Ectodermal cell (in vitro differentiated cells): Measurements from ENCODE around the gene CNTNAP5.

Source experiments
- H3K27ac ChIP-seq: 2 replicates; pipeline ENCODE4 v1.7.0; 2013; ENCODE audit warnings: mild to moderate bottlenecking, low read depth, low read length; ENCODE audit not compliant: insufficient read depth, poor library complexity, severe bottlenecking
- H3K27me3 ChIP-seq: 2 replicates; pipeline ENCODE4 v1.7.0; 2013; ENCODE audit warnings: mild to moderate bottlenecking, low read length; ENCODE audit not compliant: insufficient read depth, control insufficient read depth, poor library complexity, severe bottlenecking
- H3K36me3 ChIP-seq: one replicate; pipeline ENCODE4 v1.7.0; 2013; ENCODE audit warnings: low read length; ENCODE audit not compliant: control insufficient read depth, insufficient read depth
- H3K4me1 ChIP-seq: one replicate; pipeline ENCODE4 v1.7.0; 2013; ENCODE audit warnings: low read length; ENCODE audit not compliant: control insufficient read depth, insufficient read depth
- H3K4me3 ChIP-seq: 2 replicates; pipeline ENCODE4 v1.7.0; 2013; ENCODE audit warnings: low read depth, low read length, control low read depth; ENCODE audit not compliant: insufficient read depth
- H3K9me3 ChIP-seq: 2 replicates; pipeline ENCODE4 v1.7.0; 2013; ENCODE audit warnings: mild to moderate bottlenecking, low read length, moderate library complexity; ENCODE audit not compliant: control insufficient read depth
- WGBS, 2 experiments: methylation state at CpG; one replicate each; pipeline ENCODE4 v1.1.7; 2013; ENCODE audit warnings: missing lambda C conversion rate in 2 of 2; 5-methylcytosine and 5-hydroxymethylcytosine counted together

Gene CNTNAP5

DNA sequence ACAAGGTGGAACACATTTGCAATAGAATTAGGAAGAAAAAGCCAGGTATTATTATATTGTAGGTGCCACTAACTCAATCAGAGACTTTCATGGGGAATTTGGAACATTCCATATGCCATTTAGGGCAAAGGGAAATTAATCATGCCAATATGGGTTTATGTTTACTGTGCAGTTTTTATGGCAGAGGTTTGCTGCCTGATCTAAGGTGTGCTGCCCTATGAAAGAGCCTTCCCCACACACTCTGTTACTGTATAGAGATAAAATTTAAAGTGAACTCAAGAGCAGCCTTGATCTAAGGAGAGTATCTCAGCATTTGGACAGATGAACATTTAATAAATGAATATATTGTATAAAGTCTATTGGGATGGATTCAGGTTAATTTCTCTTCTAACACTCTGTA, 771.6 kb downstream of the CNTNAP5 start:
- Histone ChIP-seq H3K4me1 (no peaks in the 10 kb centered on the region), H3K27me3 (no peaks in the 10 kb centered on the region), H3K27ac (no peak overlapping the region), H3K4me3 (no peak overlapping the region), H3K36me3 (no peaks in the 10 kb centered on the region), H3K9me3 (no peaks in the 10 kb centered on the region)

GRCh38 chr2:124797049-124797448, 772.0 kb downstream of the CNTNAP5 start:
- Histone ChIP-seq H3K27me3 (no peaks in the 10 kb centered on the region), H3K4me3 (no peak overlapping the region), H3K4me1 (no peaks in the 10 kb centered on the region), H3K9me3 (no peaks in the 10 kb centered on the region), H3K27ac (no peak overlapping the region), H3K36me3 (no peaks in the 10 kb centered on the region)
- 77 to 90% methylated on average over 2 of the region's 2 CpGs for WGBS, 2 experiments

- Histone ChIP-seq H3K4me3 (no peak overlapping the region), H3K36me3 (no peaks in the 10 kb centered on the region), H3K9me3 (no peaks in the 10 kb centered on the region), H3K27ac (no peak overlapping the region), H3K4me1 (no peaks in the 10 kb centered on the region), H3K27me3 (no peaks in the 10 kb centered on the region)
- WGBS, 2 experiments, result 94 to 100% methylated on average over 1 of the region's 1 CpG
These were observed 773.5 kb downstream of the CNTNAP5 start for GRCh38 chr2:124798551-124798950.

DNA sequence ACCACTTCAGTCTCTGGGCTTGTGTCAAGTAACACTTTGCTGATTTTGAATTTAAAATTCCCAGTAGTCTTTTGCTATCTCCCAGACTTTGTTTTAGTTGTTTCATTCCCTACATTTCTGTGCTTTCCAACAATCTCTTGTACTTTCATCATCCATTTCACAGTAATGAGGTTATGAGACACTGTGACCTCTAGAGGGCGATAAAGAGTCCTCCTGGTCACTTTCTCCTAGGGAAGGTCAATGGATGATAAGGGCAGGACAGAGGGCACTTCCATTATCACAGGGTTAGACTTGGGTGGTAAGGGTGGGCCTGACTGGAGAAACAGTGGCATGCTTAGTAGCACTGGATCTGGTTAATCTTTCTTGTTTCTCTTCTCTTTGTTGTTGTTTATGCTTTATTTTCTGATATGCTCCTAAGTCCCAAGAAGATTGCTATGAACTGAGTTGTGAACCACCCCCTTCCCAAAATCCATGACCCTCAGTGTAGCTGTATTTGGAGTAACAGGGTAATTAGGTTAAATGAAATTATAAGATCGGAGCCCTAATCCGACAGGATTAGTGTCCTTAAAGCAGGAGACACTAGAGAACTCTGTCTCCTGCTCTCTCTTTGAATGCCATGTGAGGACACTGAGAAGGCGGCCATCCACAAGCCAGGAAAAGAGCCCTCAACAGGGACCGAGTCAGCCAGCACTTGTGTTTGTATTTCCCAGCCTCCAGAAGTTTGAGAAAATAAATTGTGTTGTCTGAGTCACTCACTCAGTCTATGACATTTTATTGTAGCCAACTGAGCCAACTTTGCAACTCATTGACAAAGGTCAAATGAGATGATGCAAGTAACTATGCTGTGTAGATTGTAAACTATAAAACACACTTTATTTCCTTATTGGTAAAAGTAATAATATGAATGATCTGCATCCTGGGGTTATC, 779.2 kb downstream of the CNTNAP5 start:
- no peaks in the 10 kb centered on the region for H3K4me1 ChIP-seq
- H3K36me3 ChIP-seq, result no peaks in the 10 kb centered on the region
- WGBS, 2 experiments, result 61 to 68% methylated on average over 5 of the region's 5 CpGs
- no peaks in the 10 kb centered on the region for H3K27me3 ChIP-seq
- no peak overlapping the region for H3K4me3 ChIP-seq
- no peaks in the 10 kb centered on the region for H3K9me3 ChIP-seq
- H3K27ac ChIP-seq, result no peak overlapping the region

DNA sequence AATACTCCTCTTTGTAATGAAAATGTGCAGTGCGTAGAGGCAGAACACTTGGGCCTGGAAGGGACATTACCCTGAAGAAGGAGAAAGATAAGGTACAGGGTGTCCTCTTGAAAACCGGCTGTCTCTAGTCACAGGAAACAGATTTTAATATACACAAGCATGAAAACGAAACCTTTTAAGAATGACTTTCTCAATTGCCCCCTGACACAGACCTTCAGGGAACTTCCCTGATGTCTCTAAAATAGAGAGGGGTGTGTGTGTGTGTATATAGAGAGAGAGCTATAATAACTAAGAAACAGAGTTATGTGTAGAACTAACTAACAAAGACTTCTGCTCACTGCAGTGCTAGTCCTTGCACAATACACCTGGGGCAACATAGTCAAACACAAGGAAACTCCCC, 780.0 kb downstream of the CNTNAP5 start:
- Histone ChIP-seq H3K27ac (no peak overlapping the region), H3K9me3 (no peaks in the 10 kb centered on the region), H3K27me3 (no peaks in the 10 kb centered on the region), H3K4me1 (no peaks in the 10 kb centered on the region), H3K36me3 (no peaks in the 10 kb centered on the region), H3K4me3 (no peak overlapping the region)
- WGBS, 2 experiments, result 96 to 100% methylated on average over 1 to 3 of the region's 3 CpGs

GRCh38 chr2:124810132-124810531, 785.0 kb downstream of the CNTNAP5 start:
- no peak overlapping the region for H3K4me3 ChIP-seq
- no peaks in the 10 kb centered on the region for H3K36me3 ChIP-seq
- no peak overlapping the region for H3K27ac ChIP-seq
- peaks cover 2% of the 10 kb centered on the region for H3K9me3 ChIP-seq
- no peaks in the 10 kb centered on the region for H3K27me3 ChIP-seq
- 41 to 44% methylated on average over 4 of the region's 4 CpGs for WGBS, 2 experiments
- no peaks in the 10 kb centered on the region for H3K4me1 ChIP-seq

DNA sequence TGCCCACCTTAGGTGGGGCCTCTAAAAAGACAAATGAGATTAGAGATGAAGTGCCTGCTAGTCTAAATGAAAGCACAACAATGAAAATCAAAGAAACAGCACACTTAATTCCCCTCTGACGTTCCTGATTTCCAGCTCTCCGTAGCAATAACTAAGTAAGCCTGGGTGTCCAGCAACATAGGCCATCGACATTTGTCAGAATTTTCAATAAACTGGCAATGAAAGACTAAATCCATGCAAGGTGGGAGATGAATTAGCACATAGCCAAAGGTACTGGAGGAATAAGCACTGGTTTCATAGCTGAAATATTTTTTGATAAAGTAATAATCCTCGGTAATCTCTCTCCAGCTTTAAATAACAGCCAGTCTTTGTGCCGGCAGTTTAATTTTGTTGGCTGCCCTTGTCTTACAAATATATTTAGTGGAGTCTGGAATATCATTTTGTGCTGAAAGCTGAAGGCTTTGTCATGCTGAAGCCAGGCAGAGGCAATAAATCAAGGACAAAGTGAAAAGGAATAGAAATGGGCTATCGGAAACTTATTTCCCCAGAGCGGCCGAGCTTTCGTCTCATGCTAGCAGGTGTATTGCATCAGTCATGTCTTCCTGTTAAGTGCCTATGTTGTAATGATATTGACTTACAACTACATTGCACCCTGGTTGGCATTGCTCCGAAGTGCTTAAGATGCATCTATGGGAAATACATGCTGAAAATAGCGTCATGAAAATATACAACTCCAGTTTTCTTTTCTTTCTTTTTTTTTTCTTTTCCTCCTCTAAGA, 790.1 kb downstream of the CNTNAP5 start:
- WGBS, 2 experiments, result 95 to 96% methylated on average over 10 to 11 of the region's 11 CpGs
- Histone ChIP-seq H3K27me3 (no peaks in the 10 kb centered on the region), H3K4me1 (no peaks in the 10 kb centered on the region), H3K27ac (no peak overlapping the region), H3K9me3 (peaks cover 2% of the 10 kb centered on the region), H3K4me3 (no peak overlapping the region), H3K36me3 (no peaks in the 10 kb centered on the region)

GRCh38 chr2:124816007-124816406, 790.9 kb downstream of the CNTNAP5 start:
- peaks cover 2% of the 10 kb centered on the region for H3K9me3 ChIP-seq
- WGBS, 2 experiments, result 93 to 97% methylated on average over 2 of the region's 3 CpGs
- no peak overlapping the region for H3K27ac ChIP-seq

DNA sequence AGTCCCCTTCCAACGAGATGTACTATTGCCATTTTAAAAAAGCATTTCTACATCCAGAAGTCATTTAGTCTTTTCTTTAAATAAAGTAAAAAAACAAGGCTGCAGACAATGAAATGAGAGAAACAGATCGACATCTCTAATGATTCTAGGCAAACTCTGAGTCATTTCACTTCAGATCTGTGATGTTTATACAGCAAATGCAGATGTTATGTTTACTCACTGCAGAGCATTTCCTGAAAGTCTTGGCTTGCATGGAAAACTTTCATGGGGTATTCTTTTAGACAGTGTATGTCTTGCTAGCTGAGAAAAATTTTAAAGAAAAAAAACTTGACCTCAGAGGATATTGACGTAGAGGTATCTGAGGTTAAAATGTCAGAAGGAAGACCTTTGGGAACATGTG, 797.4 kb downstream of the CNTNAP5 start:
- Histone ChIP-seq H3K27me3 (no peaks in the 10 kb centered on the region), H3K4me3 (no peak overlapping the region), H3K9me3 (no peaks in the 10 kb centered on the region), H3K36me3 (no peaks in the 10 kb centered on the region), H3K27ac (no peak overlapping the region), H3K4me1 (no peaks in the 10 kb centered on the region)
- WGBS, 2 experiments, result 90 to 93% methylated on average over 3 of the region's 3 CpGs

More at GRCh38 chr2:124816007-124816406, 790.9 kb downstream of the CNTNAP5 start:
- H3K4me3 ChIP-seq, result no peak overlapping the region
- H3K4me1 ChIP-seq, result no peaks in the 10 kb centered on the region
- no peaks in the 10 kb centered on the region for H3K36me3 ChIP-seq
- no peaks in the 10 kb centered on the region for H3K27me3 ChIP-seq

GRCh38 chr2:124824441-124824840, 799.4 kb downstream of the CNTNAP5 start:
- Histone ChIP-seq H3K4me1 (no peaks in the 10 kb centered on the region), H3K9me3 (no peaks in the 10 kb centered on the region), H3K4me3 (no peak overlapping the region), H3K27ac (no peak overlapping the region), H3K27me3 (no peaks in the 10 kb centered on the region), H3K36me3 (no peaks in the 10 kb centered on the region)
- 92 to 96% methylated on average over 2 of the region's 2 CpGs for WGBS, 2 experiments
